Erythroblast (primary cell): Measurements from ENCODE around the gene ZSWIM6.

Experiments
- GATA1 ChIP-seq: IDR thresholded peaks from 2 replicates; pipeline ENCODE4 v1.6.1; 2011; ENCODE audit warnings: low read depth, mild to moderate bottlenecking, control low read depth, low read length, moderate library complexity
- POLR2A ChIP-seq: IDR thresholded peaks from 2 replicates; pipeline ENCODE4 v1.6.1; 2011; ENCODE audit warnings: mild to moderate bottlenecking, low read length

DNA sequence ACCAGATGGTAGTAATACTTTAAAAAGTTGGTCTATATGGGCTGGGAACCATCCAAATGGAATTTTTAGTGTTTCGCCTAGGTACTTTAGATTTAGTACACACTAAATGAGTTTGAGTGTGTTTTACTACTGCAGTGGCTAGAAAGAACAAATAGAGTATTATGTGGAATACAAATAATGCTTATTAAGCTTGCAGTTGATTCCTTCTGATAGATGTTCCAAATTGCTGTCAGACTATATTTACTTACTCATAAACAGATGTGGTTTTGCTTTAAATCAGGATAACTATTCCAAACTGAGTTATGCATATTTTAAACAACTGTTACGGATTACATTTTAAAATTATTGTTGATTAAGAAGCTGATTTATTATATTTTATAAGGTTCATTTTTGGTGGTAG lies 103.3 kb downstream of the ZSWIM6 start:
- TF ChIP-seq POLR2A (no peak), GATA1 (no peak)
